Stimulated activated CD4-positive, alpha-beta T cell treated with anti-CD3 and anti-CD28 coated beads, Interleukin-2, amount 100 ng/mL, for 24 hours (primary cell): ENCODE measurements around the gene MTHFSD.
A peak's percentile ranks its signal among the peaks of the same experiment; 100 is the strongest.

Source experiments
- DNase-seq, 2 donors: peaks; one replicate each; pipeline ENCODE4 v3.0.0-alpha.2; 2020

Gene MTHFSD

DNA sequence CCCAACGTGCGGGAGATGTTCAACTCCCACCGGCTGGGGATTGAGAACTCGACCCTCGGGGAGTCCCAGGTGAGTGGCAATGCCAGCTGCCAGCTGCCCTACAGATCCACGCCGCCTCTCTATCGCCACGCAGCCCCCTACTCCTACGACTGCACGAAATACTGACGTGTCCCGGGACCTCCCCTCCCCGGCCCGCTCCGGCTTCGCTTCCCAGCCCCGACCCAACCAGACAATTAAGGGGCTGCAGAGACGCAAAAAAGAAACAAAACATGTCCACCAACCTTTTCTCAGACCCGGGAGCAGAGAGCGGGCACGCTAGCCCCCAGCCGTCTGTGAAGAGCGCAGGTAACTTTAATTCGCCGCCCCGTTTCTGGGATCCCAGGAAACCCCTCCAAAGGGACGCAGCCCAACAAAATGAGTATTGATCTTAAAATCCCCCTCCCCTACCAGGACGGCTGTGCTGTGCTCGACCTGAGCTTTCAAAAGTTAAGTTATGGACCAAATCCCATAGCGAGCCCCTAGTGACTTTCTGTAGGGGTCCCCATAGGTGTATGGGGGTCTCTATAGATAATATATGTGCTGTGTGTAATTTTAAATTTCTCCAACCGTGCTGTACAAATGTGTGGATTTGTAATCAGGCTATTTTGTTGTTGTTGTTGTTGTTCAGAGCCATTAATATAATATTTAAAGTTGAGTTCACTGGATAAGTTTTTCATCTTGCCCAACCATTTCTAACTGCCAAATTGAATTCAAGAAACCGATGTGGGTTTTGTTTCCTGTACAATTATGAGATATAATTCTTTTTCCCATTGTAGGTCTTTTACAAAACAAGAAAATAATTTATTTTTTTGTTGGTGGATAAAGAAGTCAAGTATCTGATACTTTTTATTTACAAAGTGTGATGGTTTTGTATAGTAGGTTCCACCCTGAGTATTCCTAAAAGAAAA lies 13.9 kb upstream of the MTHFSD start:
- no peak for DNase-seq

DNA sequence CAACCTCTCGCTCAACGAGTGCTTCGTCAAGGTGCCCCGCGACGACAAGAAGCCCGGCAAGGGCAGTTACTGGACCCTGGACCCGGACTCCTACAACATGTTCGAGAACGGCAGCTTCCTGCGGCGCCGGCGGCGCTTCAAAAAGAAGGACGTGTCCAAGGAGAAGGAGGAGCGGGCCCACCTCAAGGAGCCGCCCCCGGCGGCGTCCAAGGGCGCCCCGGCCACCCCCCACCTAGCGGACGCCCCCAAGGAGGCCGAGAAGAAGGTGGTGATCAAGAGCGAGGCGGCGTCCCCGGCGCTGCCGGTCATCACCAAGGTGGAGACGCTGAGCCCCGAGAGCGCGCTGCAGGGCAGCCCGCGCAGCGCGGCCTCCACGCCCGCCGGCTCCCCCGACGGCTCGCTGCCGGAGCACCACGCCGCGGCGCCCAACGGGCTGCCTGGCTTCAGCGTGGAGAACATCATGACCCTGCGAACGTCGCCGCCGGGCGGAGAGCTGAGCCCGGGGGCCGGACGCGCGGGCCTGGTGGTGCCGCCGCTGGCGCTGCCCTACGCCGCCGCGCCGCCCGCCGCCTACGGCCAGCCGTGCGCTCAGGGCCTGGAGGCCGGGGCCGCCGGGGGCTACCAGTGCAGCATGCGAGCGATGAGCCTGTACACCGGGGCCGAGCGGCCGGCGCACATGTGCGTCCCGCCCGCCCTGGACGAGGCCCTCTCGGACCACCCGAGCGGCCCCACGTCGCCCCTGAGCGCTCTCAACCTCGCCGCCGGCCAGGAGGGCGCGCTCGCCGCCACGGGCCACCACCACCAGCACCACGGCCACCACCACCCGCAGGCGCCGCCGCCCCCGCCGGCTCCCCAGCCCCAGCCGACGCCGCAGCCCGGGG lies 12.9 kb upstream of the MTHFSD start:
- DNase-seq = no peak

DNA sequence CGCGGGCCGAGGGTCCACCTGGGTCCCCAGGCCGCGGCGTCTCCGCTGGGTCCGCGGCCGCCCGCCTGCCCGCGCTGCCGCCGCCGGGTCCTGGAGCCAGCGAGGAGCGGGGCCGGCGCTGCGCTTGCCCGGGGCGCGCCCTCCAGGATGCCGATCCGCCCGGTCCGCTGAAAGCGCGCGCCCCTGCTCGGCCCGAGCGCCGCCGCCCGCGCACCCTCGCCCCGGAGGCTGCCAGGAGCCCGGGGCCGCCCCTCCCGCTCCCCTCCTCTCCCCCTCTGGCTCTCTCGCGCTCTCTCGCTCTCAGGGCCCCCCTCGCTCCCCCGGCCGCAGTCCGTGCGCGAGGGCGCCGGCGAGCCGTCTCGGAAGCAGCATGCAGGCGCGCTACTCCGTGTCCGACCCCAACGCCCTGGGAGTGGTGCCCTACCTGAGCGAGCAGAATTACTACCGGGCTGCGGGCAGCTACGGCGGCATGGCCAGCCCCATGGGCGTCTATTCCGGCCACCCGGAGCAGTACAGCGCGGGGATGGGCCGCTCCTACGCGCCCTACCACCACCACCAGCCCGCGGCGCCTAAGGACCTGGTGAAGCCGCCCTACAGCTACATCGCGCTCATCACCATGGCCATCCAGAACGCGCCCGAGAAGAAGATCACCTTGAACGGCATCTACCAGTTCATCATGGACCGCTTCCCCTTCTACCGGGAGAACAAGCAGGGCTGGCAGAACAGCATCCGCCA lies 12.1 kb upstream of the MTHFSD start:
- DNase-seq = peak in 1 of 2 donors; percentile 15

DNA sequence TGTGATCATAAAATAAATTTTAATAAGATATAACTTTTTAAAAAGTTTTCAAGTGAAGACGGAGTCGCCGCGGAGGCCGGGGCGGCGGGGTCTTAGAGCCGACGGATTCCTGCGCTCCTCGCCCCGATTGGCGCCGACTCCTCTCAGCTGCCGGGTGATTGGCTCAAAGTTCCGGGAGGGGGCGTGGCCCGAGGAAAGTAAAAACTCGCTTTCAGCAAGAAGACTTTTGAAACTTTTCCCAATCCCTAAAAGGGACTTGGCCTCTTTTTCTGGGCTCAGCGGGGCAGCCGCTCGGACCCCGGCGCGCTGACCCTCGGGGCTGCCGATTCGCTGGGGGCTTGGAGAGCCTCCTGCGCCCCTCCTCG lies 11.5 kb upstream of the MTHFSD start, which contains the start of gene FOXC2:
Gene FOXC2 (plus strand): TSS at position 229 of the 365 bp plus-strand sequence. CDS start 507 bp downstream, outside the sequence.
- DNase-seq = peak; percentile 64 to 71

DNA sequence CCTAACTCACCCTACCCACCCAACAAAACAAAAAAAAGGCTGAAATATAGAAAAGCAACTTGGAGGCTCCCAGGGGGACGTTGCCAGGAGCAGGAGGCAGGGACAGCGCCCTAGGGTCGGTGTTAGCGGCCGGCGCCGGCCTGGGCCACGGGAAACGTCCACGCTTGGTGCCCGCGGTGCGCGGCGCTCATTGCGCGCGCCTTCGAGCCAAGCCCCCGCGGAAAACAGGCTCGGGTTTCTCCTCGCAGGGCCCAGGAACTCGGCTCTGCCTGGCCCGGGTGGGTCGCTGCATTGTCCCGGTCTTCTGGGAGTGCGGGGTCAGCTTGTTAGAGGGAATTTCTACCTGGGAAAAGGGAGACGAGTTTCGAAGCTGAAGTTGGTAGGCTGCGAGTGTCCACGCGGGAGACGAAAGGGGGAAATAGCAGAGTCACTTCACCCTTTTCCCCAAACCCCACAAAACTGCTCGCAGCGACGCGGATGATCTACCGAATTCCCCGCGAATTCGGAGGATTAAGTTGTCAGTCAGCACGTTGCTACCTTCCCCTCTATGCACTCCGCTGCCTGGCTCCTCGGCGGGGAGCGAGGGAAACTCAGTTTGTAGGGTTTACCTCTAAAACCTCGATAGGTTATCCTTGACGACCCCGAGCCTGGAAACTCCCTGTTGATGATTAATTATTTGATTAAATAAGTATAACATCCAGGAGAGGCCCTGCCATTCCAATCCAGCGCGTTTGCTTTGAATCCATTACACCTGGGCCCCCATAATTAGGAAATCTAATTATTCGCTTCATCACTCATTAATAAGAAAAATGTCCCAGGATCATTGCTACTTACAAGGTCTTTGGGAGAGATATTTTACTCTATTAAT lies 10.8 kb upstream of the MTHFSD start:
- no peak for DNase-seq

DNA sequence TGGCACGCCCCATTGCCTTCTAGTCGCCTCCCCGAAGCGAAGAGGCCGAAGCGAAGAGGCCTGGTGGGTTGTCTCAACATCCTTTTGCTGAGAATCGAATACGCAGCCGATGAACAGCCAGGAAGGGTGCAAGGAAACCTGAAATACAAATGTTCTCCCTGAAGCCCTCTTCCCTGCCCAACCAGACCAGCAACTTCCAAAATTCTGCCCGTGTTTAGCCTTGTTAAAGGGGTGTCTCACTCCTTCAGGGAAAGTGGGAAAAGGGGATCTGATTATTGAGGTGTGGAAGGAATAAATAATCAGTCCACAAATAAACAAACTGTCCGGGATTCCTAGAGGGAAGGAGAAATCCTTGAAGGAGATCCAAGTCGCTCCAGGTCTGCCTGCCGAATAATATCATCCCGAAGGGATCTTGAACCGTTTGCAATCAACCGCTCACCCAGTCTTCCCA lies 10.2 kb upstream of the MTHFSD start:
- DNase-seq = no peak

DNA sequence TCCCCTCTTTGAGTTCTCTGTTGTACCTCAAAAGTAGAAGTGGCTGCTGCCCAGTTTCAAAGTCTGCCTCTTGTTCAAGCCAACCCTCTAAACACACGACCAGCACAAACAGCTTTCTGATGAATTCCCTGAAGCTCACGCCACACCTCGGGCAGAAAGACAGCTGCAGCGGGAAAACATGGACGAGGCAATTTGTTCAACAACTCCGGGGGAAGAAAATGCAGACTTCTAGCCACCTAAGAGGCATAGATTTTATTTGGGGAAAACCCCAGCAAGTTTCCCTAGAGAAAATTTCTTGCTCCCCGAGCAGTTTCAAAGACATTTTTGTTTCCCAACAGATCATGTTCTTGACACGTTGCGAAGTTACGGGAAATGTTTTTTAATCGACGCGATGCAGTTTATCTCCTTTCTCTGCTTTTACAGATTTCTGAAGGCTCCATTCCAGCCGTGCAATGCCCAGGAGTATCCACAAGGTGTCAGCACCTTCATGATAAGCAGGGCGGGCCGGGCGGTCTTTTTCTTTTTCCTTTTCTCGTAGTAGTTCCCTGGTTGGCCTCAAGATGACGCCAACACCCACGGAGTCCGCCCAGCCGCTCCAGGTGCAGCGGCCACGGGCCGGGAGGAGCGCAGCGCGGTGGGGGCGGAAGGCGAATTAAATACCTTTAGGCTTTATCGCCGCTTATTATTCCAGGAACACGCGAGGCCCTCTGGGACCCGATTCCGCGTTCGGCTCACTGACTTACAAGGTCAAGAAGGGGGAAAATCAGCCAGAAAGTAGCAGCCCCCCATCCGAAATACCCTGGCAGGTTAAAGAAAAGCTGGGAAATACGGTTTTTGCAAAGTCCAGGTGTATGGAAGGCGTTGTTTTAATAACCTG lies 8.7 kb upstream of the MTHFSD start:
- DNase-seq = peak; percentile 89

DNA sequence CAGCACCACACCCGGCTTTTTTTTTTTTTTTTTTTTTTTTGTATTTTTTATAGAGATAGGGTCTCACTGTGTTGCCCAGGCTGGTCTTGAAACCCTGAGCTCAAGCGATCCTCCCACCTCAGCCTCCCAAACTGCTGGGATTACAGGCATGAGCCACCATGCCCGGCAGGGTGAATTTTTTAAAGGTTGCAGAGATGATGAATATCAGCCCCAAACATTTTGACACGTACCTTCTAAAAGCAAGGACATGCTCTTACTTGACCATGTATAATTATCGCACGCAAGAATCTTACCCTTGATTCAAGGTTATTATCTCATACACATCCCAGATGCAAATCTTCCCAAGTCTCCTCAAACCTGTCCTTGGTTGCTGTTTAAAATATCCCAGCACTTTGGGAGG lies 7.3 kb upstream of the MTHFSD start:
- no peak for DNase-seq

DNA sequence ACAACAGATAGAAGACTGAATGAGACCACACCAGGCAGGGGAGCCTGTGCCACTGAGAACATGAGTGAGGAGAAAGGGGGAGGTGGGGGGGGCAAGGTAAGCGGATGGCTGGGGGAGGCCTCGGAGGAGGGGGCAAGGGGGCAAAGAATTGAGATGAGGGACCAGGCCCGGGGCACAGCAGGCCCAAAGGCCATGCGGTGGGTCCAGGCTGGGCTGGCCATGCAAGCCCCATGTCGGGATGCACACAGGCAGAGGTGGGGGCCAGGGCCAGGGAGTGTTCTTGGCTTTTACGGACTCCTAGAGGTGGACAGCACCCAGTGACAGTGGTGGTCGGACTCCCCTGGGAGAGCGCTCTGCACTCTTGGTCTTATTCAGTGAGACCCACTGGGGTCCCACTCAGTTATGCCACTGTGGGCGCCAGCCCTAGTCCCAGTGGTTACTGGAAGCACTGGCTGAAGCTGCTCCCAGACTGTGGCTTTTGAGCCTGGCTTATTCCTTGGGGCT lies 4.8 kb upstream of the MTHFSD start:
- no peak for DNase-seq

DNA sequence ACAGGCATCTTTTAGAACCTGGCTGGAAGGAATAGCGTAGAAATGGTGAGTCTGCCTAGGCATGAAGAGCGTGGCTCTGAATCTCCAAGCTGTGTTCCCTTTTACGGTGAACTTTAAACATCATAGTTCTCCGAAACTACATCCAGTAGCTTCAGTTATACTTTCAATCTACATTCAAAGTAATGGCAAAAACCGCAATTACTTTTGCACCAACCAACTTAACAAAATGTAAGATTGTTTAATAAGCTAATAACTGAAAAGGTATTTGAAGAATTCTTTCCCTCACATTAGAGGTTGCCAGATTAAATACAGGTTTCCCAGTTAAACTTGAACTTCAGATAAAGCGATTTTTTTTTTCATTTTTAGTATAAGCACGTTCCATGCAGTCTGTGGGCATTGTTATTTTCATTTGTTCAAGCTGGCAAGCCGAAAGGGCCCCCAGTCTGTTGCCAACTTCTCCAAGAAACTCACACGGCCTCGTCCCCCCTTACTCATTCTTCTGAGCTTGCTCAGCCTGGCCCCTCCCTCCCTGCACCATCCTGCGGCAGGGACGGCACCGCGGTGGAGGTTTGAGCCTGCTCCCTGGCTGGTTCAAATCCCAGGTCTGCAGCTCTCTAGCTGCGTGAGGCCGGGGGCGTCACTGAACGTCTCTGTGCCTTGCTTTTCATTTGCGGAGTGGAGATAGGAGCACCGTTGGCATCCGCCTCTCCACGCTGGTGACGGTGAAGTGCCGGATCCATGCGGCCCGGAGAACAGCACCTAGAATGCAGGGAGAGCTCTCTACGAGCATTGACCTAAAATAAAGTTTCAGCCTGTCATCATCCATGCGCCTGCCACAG lies 3.5 kb upstream of the MTHFSD start:
- no peak for DNase-seq

DNA sequence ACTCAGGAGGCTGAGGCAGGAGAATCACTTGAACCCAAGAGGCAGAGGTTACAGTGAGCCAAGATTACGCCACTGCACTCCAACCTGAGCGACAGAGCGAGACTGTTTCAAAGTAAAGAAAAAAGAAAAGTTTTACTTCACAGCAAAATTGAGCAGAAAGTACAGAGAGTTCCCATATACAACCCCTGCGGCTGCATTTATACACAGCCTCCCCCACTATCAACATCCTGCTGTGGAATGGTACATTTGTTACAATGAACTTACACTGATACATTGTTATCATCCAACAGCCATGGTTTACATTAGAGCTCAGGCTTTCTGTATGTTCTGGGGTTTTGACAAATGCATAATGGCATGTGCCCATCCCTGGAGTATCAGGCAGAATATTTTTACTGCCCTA lies 2.6 kb upstream of the MTHFSD start:
- DNase-seq = no peak

DNA sequence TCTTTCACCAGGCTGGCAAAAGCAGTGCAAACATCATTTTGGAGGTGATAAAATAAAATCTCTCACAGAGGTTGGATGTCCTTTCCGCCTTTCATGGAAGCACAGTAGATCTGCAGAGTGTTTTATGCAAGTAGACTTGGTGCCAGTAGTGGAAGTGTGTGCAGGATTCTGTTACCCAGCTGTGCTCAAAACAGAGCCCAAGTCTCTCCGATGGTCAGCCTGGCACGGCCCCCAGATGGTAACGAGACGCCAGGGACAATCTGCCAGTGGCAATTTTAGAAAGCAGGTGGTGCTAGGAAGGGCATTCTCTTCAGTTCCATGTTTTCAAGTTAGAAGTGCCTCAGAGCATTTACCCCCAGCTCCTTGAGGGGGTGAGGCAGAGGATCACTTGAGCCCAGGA lies 1.5 kb upstream of the MTHFSD start:
- DNase-seq = no peak

DNA sequence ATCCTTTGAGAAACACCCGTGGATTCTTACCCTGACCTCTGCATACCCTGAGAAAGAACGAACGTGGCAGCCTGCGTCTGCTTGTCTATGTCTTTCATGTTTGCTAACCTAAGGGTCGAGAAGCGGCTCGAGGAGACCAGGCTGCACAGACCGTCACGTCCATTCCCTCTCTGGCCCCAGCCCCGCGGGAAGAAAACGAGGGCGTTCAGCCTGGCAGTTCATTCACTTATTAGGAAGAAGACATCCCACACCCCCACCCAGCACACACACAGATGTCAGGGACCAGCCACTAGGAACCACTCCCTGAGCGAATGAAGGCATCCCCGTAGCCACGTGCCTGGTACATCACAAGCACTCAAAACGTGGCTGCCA lies 655 bp upstream of the MTHFSD start:
- no peak for DNase-seq

DNA sequence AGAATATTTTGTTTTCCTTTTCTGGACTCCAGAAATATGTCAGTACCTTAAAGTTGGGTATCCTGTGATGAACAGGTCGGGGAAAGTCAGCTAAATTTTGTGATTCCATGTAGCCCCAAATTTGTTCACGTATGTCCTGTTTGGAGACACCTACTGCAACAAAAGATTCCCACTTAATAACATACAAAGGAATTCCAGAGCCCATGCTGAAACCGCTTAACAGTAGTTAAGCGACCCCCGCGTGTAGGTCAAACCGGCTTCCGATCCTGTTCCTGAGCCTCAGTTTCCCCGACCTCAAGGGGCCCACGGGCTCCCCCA lies 477 bp downstream of the MTHFSD start:
- no peak for DNase-seq

DNA sequence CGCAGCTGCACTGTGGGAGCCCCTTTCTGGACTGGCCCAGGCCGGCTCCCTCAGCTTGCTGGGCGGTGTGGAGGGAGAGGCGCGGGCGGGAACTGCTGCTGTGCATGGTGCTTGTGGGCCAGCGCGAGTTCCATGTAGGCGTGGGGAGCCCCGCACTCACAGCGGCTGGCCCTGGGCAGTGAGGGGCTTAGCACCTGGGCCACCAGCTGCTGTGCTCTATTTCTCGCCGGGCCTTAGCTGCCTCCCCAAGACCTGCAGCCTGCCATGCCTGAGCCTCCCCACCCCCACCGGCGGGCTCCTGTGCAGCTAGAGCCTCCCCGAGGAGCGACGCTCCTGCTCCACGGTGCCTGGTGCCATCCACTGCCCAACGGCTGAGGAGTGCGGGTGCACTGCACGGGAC lies 1.7 kb downstream of the MTHFSD start:
- DNase-seq = no peak

DNA sequence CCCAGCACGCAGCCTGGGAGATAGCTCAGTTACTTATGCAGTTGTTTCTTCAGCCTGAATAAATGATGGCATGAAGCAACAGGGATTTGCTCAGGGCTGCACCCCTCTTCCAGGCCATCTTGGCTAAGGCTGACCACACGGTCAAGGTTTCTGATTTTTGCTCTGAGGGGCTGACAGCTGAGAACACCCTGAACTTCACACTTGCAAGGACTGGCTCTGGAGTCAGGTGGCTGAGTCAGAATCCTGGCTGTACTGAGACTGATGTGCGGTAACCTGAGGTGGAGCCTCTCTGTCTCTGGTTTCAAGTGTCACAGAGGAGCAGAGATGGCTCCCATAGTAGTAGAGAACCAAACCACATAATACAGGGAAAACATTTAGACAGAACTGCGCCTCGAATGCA lies 4.8 kb downstream of the MTHFSD start:
- no peak for DNase-seq

DNA sequence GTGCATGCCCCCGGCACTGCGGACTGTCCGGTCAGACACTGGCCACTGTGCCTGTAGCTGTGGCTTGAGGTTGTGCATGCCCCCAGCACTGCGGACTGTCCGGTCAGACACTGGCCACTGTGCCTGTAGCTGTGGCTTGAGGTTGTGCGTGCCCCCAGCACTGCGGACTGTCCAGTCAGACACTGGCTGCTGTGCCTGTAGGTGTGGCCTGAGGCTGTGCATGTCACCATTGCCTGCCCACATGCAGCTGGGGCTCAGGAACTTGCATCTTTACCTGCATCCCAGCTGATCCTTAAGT lies 5.2 kb downstream of the MTHFSD start:
- DNase-seq = no peak

DNA sequence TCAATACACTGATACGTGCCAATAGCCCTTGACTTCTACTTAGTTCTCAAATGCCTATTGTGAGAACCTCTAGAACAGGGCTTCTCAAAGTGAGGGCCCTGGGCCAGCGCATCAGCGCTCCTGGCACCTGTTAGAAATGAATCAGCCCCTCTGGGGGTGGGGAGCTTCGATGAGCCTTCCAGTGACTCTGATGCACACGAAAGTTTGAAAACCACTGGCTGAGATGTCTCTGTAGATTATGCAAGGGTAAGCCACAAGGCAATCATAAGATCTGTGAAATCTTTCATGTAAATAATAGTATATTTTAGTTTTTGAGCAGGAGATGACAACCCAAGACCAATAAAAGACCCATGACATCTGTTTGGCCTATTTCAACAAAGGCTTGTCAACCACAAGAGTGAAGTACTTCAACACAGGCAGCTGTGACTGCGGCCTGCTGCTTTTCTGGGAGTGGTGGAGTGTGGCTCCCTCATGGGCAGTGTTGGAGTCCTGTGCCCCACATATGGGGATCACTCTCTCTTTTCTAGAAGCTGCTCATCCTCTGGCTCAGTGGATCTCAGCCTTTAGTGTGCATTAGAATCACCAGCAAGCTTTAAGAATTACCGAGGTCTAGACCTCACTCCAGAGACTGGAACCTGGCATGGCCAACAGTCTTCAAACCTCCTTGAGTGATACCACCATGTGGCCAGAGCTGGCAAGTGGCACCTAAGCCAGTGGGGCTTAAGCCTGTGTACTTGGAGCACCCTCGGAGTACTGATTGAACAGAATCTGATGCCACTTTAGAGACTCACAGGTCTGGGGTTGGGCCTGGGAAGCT lies 5.8 kb downstream of the MTHFSD start:
- no peak for DNase-seq

DNA sequence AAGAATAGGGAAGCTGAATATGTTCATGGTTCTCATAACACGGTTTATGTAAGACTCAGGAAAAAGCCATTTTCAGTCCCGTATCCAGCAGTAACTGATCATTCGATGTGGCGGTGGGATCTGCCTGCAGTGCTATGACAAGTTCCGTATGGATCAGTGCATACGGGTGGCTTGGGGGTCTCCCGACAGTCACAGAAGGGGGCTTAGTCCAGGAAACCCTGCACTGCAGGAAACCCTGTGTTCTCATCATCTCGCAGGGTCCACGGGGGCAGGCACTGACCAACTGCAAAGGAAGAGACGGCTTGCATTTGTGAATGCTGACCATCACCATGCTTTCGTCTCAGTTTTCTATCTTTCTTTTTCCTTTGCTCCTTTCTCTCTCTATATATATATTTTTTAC lies 7.7 kb downstream of the MTHFSD start:
- no peak for DNase-seq
